Measurements from ENCODE around the gene SEC24D. TPM values are rescaled to one million over a fixed set of nuclear protein-coding genes. Genes with fewer than 3 reads are reported as not detected.

Gene SEC24D
- total and polyA plus RNA-seq, 2 of the 8 experiments (the other 6 are each of a cell fraction or from before 2014, with no cell fraction given): 28.9 to 91.6 TPM

DNA sequence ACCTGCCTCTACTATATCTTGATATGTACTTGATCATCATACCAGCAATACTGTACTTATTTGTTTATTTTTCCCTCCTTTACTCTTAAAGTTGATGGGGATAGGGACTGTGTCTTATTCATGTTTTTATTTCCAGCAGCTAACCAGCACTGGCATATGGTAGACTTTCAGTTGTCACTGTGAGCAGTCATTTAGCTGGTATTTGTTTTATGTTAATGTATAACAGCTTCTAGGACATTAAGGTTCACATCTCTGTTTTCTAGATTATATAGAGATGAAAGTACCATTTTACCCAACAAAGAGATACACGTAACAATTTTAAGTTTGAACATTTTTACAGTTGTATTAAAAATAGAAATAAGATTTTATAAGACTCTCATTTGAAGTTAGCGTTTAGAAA, 132.8 kb downstream of the SEC24D start:
- TF ChIP-seq RFX5 (IDR thresholded peaks at IDR 0.05; ENCODE audit: borderline replicate concordance, low read depth, low read length): no peak
- no peak for TF ChIP-seq NRF1 (IDR thresholded peaks at IDR 0.05; ENCODE audit: low read depth, low read length)
- TF ChIP-seq CTBP2 (IDR thresholded peaks at IDR 0.05; ENCODE audit: borderline replicate concordance, insufficient read depth, insufficient read length, low read length): no peak
- TF ChIP-seq HDAC2 (IDR thresholded peaks at IDR 0.05; ENCODE audit: borderline replicate concordance in 1 of 2, low read depth in 2 of 2, low read length in 2 of 2): no peak
- no peak for TF ChIP-seq CEBPB (IDR thresholded peaks at IDR 0.05; ENCODE audit: low read depth, low read length)
- no peak overlapping the region for H2BK20ac ChIP-seq (ENCODE audit: low read length)
- H2BK15ac ChIP-seq (ENCODE audit: low read length): no peak overlapping the region
- no peak overlapping the region for H2BK120ac ChIP-seq (replicated peaks; ENCODE audit: low read depth, low read length)
- FAIRE-seq: no peak
- H3K4me3 ChIP-seq (ENCODE audit: extremely low read depth in 1 of 4, insufficient read depth in 2 of 4, low read depth in 3 of 4, low read length in 4 of 4): no peak overlapping the region
- H3K79me2 ChIP-seq (ENCODE audit: control insufficient read depth in 1 of 2, insufficient read depth in 2 of 2, low read length in 2 of 2): no peaks in the 10 kb centered on the region
- no peak overlapping the region for H3K9ac ChIP-seq (replicated peaks in 1 of 4; ENCODE audit: extremely low read depth in 1 of 4, low read depth in 3 of 4, low read length in 3 of 4)
- no peak overlapping the region for H2BK5ac ChIP-seq (ENCODE audit: low read depth, low read length)
- H3K4ac ChIP-seq (replicated peaks; ENCODE audit: insufficient read length, low read depth, low read length): no peak overlapping the region
- H3K56ac ChIP-seq (replicated peaks; ENCODE audit: insufficient read length, low read depth, low read length): no peak overlapping the region
- H3K79me1 ChIP-seq (ENCODE audit: low read depth, low read length): no peaks in the 10 kb centered on the region
- no peak overlapping the region for H3K27ac ChIP-seq (ENCODE audit: low read depth, low read length)
- no peak overlapping the region for H3K4me2 ChIP-seq (ENCODE audit: insufficient read depth in 1 of 2, low read depth in 2 of 2, low read length in 2 of 2)
- no peak overlapping the region for H4K91ac ChIP-seq (replicated peaks; ENCODE audit: insufficient read length, low read length)
- H4K8ac ChIP-seq (ENCODE audit: extremely low read depth, insufficient read depth, low read length): no peak overlapping the region
- H2BK12ac ChIP-seq (ENCODE audit: low read depth, low read length): no peak overlapping the region
- no peaks in the 10 kb centered on the region for H4K20me1 ChIP-seq (replicated peaks in 1 of 2; ENCODE audit: control insufficient read depth in 1 of 2, insufficient read depth in 2 of 2, low read length in 2 of 2)
- H3K9me3 ChIP-seq (ENCODE audit: insufficient read depth in 2 of 2, low read depth in 1 of 2, low read length in 1 of 2): no peaks in the 10 kb centered on the region
- no peaks in the 10 kb centered on the region for H3K27me3 ChIP-seq (replicated peaks in 1 of 4; ENCODE audit: control insufficient read depth in 3 of 4, extremely low read depth in 1 of 4, insufficient read depth in 3 of 4, low read length in 3 of 4)
- H3K36me3 ChIP-seq (ENCODE audit: control insufficient read depth in 2 of 4, insufficient read depth in 4 of 4, low read length in 3 of 4): peaks cover 0 to 61% (median 25%) of the 10 kb centered on the region in 4 experiments; a peak in 5 of 8 replicates
- no peak overlapping the region for H4K5ac ChIP-seq (ENCODE audit: insufficient read length, low read depth, low read length)
- no peak overlapping the region for H3K23ac ChIP-seq (ENCODE audit: insufficient read length)
- H3K18ac ChIP-seq (ENCODE audit: extremely low read depth, low read length): no peak overlapping the region
- no peak overlapping the region for H3K14ac ChIP-seq (ENCODE audit: insufficient read length)
- POLR2A ChIA-PET (ENCODE audit: partially characterized antibody): interaction anchor here (1.9 kb wide), 1 partner anchor 18 kb away, joined by 4 read pairs; the partner anchor contains the start of gene METTL14
- H3K23me2 ChIP-seq (ENCODE audit: low read depth, low read length): no peaks in the 10 kb centered on the region
- no peak for DNase-seq (ENCODE audit: low read depth in 1 of 2, low spot score in 2 of 2)
- H2AK5ac ChIP-seq (ENCODE audit: low read depth, low read length): no peak overlapping the region
- no peak overlapping the region for H2AFZ ChIP-seq (ENCODE audit: low read length)
- CTCF ChIA-PET (ENCODE audit: partially characterized antibody): no interaction called here
- H3K4me1 ChIP-seq (replicated peaks in 1 of 4; ENCODE audit: control insufficient read depth in 3 of 4, insufficient read depth in 4 of 4, low read length in 3 of 4): no peaks in the 10 kb centered on the region
- 66% methylated on average over 2 of the region's 2 CpGs; no CpG with 5 or more reads in 1 of the 2 experiments for WGBS, 2 experiments (ENCODE audit: extremely low coverage in 1 of 2, insufficient coverage in 1 of 2, insufficient read length in 1 of 2, insufficient replicate concordance in 2 of 2, low coverage in 1 of 2, low lambda C conversion rate in 2 of 2, missing lambda C conversion rate in 1 of 2)
